PC-9 (cell line): ENCODE data around the gene MMS22L. TPM values are rescaled to one million over a fixed set of nuclear protein-coding genes. Genes with fewer than 3 reads are reported as not detected.

ENCODE experiments used
- BruUV-seq: library from RNA; stranded (reverse); fragments of 400-500 nt; replicated peaks from 2 replicates; lab custom pipeline; 2021; lab: Mats Ljungman, UMichigan
- CTCF ChIA-PET: fragments of 300-600 bp; sonication (Branson Sonifier 250); formaldehyde crosslinking; loops from one replicate; lab custom pipeline; 2022; ENCODE audit warnings: antibody characterized with exemption; lab: Charles Lee
- POLR2A ChIA-PET: fragments of 300-600 bp; sonication (Branson Sonifier 250); formaldehyde crosslinking; loops from one replicate; lab custom pipeline; 2022; ENCODE audit warnings: antibody characterized with exemption; ENCODE audit not compliant: unreplicated experiment; lab: Charles Lee
- DNase-seq, 2 experiments: peaks; one replicate each; pipeline versions ENCODE4 v3.0.0 to v3.0.0-alpha.2; 2015 to 2022; ENCODE audit warnings: mixed read lengths in 1 of 2
- H2AFZ ChIP-seq: fragments of 200-600 bp; sonication (generic); 2 replicates; pipeline ENCODE4 v1.8.1; 2017; ENCODE audit warnings: antibody characterized with exemption
- H3F3A ChIP-seq: fragments of 200-600 bp; sonication (generic); 2 replicates; pipeline ENCODE4 v1.8.1; 2017; ENCODE audit warnings: antibody characterized with exemption, mild to moderate bottlenecking, low read depth; ENCODE audit not compliant: insufficient read depth
- H3K27ac ChIP-seq: fragments of 200-600 bp; sonication (generic); 2 replicates; pipeline ENCODE4 v1.6.1; 2016; ENCODE audit warnings: mixed run types
- H3K27me3 ChIP-seq: fragments of 200-600 bp; sonication (generic); 2 replicates; pipeline ENCODE4 v1.6.1; 2016; ENCODE audit warnings: low read depth, mixed run types; ENCODE audit not compliant: insufficient read depth
- H3K36me3 ChIP-seq: fragments of 200-600 bp; sonication (generic); 2 replicates; pipeline ENCODE4 v1.6.1; 2016; ENCODE audit warnings: low read depth, mixed run types
- H3K4me1 ChIP-seq: fragments of 200-600 bp; sonication (generic); replicated peaks from 2 replicates; pipeline ENCODE4 v1.6.1; 2016; ENCODE audit warnings: mixed run types; ENCODE audit not compliant: insufficient read depth
- H3K4me2 ChIP-seq: fragments of 200-600 bp; sonication (generic); 2 replicates; pipeline ENCODE4 v1.6.1; 2017; ENCODE audit warnings: mixed run types
- H3K4me3 ChIP-seq: fragments of 200-600 bp; sonication (generic); 2 replicates; pipeline ENCODE4 v1.6.1; 2016; ENCODE audit warnings: mixed run types
- H3K79me2 ChIP-seq: fragments of 200-600 bp; sonication (generic); 2 replicates; pipeline ENCODE4 v1.6.1; 2017; ENCODE audit warnings: low read depth, mixed run types
- H3K9me2 ChIP-seq: fragments of 200-600 bp; sonication (generic); 2 replicates; pipeline ENCODE4 v1.8.1; 2017; ENCODE audit warnings: mild to moderate bottlenecking; ENCODE audit not compliant: insufficient read depth
- H3K9me3 ChIP-seq: fragments of 200-600 bp; sonication (generic); 2 replicates; pipeline ENCODE4 v1.8.1; 2016; ENCODE audit warnings: low read depth; ENCODE audit not compliant: insufficient read depth
- H4K20me1 ChIP-seq: fragments of 200-600 bp; sonication (generic); 2 replicates; pipeline ENCODE4 v1.8.1; 2017; ENCODE audit not compliant: insufficient read depth
- EZH2 ChIP-seq: fragments of 200-600 bp; sonication (generic); IDR thresholded peaks from 2 replicates; pipeline ENCODE4 v1.8.0; 2017; ENCODE audit warnings: antibody characterized with exemption, low read depth
- intact Hi-C: fragments of 100-400 bp; cut with micrococcal nuclease; formaldehyde crosslinking; loops from one replicate; pipeline ENCODE4 v1.10.0; 2022; ENCODE audit not compliant: unreplicated experiment
- total RNA-seq: library from RNA; stranded (reverse); gene quantifications from 2 replicates; pipeline ENCODE4 v1.2.3, GENCODE V29; 2021
- TF ChIP-seq, protein P1 (sequence below): fragments of 200-600 bp; sonication (generic); conservative IDR thresholded peaks from 2 replicates; pipeline ENCODE4 v1.6.1; 2017; ENCODE audit warnings: mixed run types, antibody characterized with exemption, mild to moderate bottlenecking, moderate library complexity

The MMS22L gene
- total RNA-seq, 1 experiment from 2014 or later, result 43.6 TPM

DNA sequence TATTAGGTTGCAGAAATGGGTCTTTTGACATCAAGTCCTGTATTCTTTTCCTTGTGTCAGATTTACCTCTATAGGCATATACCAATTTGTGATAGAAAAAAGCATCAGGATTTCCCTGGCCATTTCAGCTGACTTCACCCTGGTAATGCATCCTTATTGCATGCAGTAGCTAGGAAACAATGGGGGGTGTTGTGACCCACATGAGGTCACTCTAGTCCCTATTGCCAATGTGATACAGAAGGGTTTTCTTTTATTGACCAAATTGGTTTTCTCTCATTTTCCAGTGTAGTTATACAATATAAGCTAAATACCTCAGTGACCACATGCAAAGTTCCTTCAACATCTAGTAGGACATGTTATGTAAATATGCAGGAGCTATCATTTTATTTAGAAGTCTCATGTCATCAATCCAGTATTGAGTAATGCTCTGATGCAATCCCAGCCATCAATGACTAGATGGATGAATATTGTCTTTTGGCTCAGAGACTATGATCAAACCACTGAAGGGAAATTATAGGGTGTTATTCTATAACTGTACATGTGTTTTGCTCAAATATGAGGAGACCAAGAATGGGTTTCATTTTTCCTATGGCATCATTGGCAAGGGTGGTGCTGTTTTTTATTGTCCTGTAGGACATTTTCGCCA is 180.7 kb downstream of the MMS22L start:
- POLR2A ChIA-PET, result no interaction called here
- Histone ChIP-seq H3K27ac (no peak overlapping the region), H3K9me2 (no peaks in the 10 kb centered on the region; the same call in 1 of the 2 replicates), H3K9me3 (no peaks in the 10 kb centered on the region), H3K4me3 (no peak overlapping the region), H2AFZ (no peak overlapping the region), H3K4me1 (no peaks in the 10 kb centered on the region), H3K79me2 (no peaks in the 10 kb centered on the region), H3K4me2 (no peak overlapping the region), H3K27me3 (no peaks in the 10 kb centered on the region), H3K36me3 (no peaks in the 10 kb centered on the region), H3F3A (no peaks in the 10 kb centered on the region), H4K20me1 (no peaks in the 10 kb centered on the region)
- TF ChIP-seq EZH2, result no peak
- TF ChIP-seq, protein P1, sequence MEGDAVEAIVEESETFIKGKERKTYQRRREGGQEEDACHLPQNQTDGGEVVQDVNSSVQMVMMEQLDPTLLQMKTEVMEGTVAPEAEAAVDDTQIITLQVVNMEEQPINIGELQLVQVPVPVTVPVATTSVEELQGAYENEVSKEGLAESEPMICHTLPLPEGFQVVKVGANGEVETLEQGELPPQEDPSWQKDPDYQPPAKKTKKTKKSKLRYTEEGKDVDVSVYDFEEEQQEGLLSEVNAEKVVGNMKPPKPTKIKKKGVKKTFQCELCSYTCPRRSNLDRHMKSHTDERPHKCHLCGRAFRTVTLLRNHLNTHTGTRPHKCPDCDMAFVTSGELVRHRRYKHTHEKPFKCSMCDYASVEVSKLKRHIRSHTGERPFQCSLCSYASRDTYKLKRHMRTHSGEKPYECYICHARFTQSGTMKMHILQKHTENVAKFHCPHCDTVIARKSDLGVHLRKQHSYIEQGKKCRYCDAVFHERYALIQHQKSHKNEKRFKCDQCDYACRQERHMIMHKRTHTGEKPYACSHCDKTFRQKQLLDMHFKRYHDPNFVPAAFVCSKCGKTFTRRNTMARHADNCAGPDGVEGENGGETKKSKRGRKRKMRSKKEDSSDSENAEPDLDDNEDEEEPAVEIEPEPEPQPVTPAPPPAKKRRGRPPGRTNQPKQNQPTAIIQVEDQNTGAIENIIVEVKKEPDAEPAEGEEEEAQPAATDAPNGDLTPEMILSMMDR, result no peak
- no TSS peak for BruUV-seq
- DNase-seq, result no peak
- intact Hi-C loops, result no loop called here
- CTCF ChIA-PET, result no interaction called here

DNA sequence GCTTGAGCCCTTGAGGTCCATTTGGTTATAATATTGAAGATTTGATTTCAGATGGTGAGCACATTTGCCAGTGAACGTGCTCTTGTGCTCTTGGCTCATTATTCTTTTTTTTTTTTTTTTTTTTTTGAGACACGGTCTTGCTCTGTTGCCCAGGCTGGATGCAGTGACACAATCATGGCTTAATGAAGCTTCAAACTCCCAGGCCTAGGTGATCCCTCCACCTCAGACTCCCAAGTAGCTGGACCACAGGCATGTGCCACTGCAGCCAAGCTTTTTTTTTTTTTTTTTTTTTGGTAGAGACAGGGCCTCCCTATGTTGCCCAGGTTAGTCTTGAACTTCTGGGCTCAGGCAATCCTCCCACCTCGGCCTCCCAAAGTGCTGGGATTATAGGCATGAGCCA is 182.3 kb downstream of the MMS22L start:
- no TSS peak for BruUV-seq
- Histone ChIP-seq H3F3A (no peaks in the 10 kb centered on the region), H3K79me2 (no peaks in the 10 kb centered on the region), H3K4me1 (no peaks in the 10 kb centered on the region), H3K27ac (no peak overlapping the region), H3K36me3 (no peaks in the 10 kb centered on the region), H2AFZ (no peak overlapping the region), H3K4me2 (no peak overlapping the region), H3K9me2 (no peaks in the 10 kb centered on the region; the same call in 1 of the 2 replicates), H3K27me3 (no peaks in the 10 kb centered on the region), H3K9me3 (no peaks in the 10 kb centered on the region), H3K4me3 (no peak overlapping the region), H4K20me1 (no peaks in the 10 kb centered on the region)
- CTCF ChIA-PET, result no interaction called here
- intact Hi-C loops, result no loop called here
- TF ChIP-seq EZH2, result no peak
- TF ChIP-seq, protein P1, result no peak
- POLR2A ChIA-PET, result no interaction called here
- DNase-seq, result no peak

DNA sequence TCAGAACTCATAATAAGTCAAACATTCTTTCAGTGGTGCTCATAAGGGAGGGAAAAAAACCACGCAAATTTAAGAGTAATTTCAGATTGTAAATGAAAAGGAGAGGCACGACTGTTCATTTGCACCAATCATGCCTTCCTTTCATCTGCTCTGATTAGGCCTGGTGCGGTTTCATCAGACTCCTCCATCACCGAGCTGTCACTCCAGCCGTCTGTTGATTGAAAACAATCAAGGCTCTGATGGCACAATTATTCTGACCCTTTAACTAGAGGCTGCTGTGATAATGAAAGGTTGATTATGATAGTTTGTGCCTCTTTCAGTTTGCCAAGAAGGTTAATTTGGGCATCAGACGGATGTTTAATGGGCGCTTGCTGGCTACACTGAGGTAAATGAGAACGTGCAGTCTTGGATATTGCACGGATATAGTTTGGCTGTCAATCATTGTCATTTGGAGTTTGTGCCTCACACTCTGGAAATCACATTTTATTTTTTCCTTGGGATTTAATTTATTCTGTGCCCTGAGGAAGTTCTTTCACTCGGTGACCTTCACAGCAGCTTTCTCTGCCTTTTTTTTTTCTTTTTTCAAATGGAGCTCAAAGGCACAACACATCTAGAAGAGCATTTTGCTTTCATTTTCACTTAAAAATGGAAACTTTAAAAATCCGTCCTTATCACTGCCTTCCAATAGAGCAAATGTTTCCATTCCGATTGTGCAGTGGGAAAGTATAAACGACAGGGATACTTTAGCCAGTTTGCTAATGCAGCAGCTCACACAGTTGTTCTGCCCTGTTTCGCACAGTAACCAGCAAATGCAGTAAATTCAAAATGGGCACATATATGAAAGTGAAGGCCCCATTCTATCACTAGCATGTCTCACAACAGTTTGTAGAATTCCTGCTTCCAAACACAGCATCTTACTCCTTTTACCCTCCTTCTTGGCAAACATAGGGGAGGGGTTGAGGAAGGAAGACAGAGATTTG is 185.7 kb downstream of the MMS22L start:
- H3K9me3 ChIP-seq, result no peaks in the 10 kb centered on the region
- no peaks in the 10 kb centered on the region for H3K79me2 ChIP-seq
- H4K20me1 ChIP-seq, result no peaks in the 10 kb centered on the region
- no peaks in the 10 kb centered on the region; the same call in 1 of the 2 replicates for H3K9me2 ChIP-seq
- no peak for DNase-seq
- TF ChIP-seq, protein P1, result no peak
- no peak for TF ChIP-seq EZH2
- intact Hi-C loops, result no loop called here
- no peak overlapping the region for H3K27ac ChIP-seq
- H3K27me3 ChIP-seq, result no peaks in the 10 kb centered on the region
- CTCF ChIA-PET, result no interaction called here
- POLR2A ChIA-PET, result no interaction called here
- no peaks in the 10 kb centered on the region for H3K4me1 ChIP-seq
- no peaks in the 10 kb centered on the region for H3K36me3 ChIP-seq
- no peaks in the 10 kb centered on the region for H3F3A ChIP-seq
- BruUV-seq, result no TSS peak
- 0 out of 2 replicates have a peak overlapping the region, but pooled peaks have one; percentile 5 for H2AFZ ChIP-seq
- no peak overlapping the region for H3K4me3 ChIP-seq
- H3K4me2 ChIP-seq, result 0 out of 2 replicates have a peak overlapping the region, but pooled peaks have one; percentile 2
